ENCODE results near the gene SLC25A5.
"Not testable (repeated sequence)": the region's sequence is repeated elsewhere in the genome, so short reads cannot be mapped to it uniquely, and the experiment has no call there.

The SLC25A5 gene

DNA sequence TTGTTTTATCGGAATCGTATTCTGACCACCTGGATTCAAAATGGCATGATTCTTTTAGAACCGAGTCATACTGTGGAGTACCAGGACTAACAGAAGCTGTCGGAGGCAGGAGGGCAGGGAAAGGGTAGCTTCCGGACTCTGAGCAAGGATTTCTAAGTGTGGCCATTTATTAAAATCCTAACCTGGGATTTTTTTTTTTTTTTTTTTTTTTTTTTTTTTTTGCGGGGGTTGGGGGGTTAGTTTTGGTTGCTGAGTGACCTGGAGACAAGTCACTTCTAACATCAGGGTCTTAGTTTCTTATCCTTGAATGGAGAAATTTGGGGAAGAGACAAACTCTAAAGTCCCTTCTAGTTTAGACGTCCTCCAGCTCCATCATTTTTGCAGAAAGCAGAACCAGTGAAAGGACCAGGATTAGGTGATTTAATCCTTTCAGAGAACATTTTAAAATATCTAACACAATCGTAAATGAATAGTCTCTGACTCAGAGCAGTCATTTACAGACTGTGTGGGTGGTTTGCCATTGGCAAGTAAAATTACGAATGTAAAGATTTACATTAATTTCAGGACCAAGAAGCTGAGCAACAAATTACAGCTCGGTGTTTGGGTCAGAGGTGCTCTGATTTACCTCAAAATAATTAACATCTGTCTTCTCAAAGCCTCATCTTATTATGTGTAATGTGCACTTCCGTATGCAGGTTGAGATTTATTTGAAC, 7.3 kb downstream of the SLC25A5 start:
- in situ Hi-C loops (cut with MboI; ENCODE audit: low sequenced_read_pairs): no loop called here

DNA sequence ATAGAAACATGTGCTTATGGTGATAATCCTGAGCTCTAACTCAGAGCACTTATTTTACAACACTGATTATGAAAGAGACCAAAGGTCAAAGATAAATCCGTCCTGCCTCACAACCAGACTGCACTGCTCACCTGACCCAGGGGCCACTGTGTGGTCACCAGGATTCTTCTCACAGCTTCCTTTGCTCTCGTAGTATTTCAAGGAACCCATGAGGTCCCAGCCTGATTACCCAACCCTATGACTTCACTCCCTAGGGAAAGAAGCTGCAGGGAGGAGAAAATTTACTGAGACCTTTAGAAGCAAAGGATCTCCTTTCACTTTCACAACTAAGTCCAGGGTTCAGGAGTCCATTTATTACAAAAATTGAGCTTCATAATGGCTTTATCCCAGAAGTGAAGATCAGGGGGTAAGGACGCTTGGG, 9.6 kb downstream of the SLC25A5 start:
- in situ Hi-C loops (cut with MboI; ENCODE audit: low sequenced_read_pairs): no loop called here

DNA sequence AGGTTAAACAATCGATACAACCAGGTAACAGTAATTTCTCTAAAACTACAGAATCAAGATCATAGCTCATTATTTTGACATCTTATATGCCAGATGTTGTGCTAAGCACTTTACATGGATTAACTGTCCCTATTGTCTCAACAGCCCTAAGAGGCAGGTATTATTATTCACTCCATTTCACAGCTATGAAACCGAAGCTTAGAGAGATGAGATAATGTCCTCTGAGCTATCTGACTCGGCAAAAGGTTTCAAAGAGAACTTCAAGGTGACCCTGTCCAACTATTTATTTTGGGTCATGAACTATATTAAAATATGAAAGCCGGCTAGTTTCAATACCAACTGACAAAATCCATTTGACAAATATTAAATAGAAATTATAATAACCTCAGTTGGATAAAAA, 10.3 kb downstream of the SLC25A5 start:
- in situ Hi-C loops (cut with MboI; ENCODE audit: low sequenced_read_pairs): no loop called here

DNA sequence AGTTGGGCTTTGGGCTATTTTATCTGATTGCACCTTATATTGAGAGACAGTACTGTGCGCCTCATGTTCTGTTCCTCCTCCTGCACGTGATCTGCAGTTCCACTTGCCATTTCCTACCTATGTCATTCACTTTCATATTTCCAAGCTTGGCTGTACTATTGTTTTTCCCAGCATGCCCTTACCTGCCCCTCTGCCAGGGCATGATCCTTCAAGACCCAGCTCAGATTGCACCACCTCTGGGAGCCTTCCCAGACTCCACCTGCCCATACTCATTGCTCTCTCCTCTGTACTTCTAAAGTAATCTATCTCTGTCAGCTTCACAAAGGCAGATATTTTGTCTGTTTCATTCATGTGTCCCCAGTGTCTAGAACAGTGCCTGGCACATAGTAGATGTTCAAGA, 11.6 kb downstream of the SLC25A5 start:
- in situ Hi-C loops (cut with MboI; ENCODE audit: low sequenced_read_pairs): no loop called here

DNA sequence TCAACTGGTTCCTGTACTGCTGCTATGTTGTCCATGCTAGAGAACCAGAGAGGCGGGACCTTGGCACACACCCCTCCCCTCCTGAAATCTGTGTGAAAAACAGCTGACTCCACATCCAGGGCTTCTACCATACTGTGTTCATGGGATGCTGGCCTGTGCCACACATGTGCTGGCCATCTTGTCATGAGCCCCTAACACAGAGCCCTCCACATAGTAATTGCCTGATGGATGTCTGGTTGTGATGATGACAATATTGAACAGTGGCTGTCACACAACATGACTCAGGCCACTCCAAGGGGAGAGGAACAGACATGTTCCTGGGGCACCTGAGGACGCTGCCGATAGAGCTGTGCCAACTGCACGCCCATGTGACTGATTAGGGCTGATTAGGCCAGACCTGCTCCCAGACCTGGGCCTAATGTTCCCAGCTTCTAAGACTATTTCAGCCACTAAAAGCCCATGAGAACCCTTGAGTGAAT, 13.1 kb downstream of the SLC25A5 start:
- in situ Hi-C loops (cut with MboI; ENCODE audit: low sequenced_read_pairs): no loop called here

DNA sequence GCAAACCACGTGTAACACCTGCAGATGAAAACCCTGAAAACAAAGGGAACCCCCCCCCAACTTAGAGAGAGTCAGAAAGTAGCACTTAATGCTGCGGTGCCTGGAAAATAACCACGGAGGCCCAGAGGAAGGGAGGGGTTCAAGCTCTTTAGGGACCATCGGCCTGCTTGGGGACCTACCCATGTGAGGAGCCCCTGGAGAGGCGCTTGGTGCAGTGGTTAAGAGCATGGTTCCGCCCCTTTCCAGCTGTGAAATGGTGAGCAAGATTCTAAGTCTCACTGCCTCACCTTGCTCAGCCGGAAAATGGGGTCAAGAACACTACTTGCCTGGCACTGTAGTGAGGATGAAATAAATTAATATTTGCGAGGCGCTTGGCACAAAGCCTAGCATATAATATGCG, 13.8 kb downstream of the SLC25A5 start:
- in situ Hi-C loops (cut with MboI; ENCODE audit: low sequenced_read_pairs): no loop called here

DNA sequence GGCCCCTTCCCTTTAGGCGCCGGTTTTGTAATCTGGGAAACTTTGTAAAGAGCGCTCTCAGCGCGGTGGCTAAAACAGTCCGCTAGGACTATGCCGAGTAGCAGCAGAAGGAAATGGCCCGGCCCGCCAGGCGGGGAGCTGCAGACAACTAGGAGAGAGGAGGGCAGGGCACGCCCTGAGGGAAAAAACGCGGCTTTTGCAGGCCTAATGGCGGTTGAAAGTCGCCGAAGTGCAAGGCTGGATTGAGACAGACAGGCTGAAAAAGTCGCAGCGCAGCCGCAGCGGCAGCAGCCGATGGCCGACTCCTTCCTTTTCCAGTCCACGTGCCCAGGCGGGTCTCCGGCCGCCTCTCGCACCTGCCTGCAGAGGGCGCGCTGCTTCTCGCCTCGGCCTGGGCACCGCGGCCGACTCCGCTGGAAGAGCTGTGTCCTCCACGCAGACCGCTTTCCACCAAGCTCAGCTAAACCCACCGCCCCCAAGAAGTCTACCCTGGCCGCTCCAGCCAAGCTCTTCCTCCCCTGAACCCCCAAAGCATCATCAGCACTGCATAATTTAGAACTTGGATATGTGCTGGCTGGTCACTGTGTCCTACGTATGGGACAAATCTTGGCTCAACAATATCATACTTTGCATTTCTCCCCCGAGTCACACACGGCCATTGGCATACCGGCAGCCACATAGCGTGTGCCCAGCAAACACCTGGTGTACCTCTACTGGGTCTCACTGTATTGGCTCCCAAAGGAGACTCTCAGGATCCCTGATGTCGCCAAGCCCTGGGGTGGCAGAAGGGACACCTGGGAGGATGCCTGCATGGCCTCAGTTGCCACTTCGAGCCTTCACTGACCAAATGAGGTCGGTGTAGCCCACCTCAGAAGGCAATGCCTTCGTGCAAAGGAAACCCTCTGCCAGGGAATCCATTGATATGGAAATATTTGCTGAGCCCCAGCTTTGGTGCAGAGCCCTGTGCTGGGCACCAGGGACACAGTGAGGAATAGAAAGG, 14.5 kb downstream of the SLC25A5 start:
- in situ Hi-C loops (cut with MboI; ENCODE audit: low sequenced_read_pairs): no loop called here

DNA sequence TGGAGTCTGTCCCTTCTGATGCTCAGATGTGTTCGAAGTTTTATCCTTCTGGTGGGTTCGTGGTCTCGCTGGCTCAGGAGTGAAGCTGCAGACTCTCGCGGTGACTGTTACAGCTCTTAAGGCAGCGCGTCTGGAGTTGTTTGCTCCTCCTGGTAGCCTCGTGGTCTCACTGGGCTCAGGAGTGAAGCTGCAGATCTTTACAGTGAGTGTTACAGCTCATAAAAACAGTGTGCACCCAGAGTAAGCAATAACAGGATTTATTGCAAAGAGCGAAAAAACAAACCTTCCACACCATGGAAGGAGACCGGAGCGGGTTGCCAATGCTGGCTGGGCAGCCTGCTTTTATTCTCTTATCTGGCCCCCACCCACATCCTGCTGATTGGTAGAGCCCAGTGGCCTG, 18.5 kb downstream of the SLC25A5 start:
- in situ Hi-C loops (cut with MboI; ENCODE audit: low sequenced_read_pairs): no loop called here

DNA sequence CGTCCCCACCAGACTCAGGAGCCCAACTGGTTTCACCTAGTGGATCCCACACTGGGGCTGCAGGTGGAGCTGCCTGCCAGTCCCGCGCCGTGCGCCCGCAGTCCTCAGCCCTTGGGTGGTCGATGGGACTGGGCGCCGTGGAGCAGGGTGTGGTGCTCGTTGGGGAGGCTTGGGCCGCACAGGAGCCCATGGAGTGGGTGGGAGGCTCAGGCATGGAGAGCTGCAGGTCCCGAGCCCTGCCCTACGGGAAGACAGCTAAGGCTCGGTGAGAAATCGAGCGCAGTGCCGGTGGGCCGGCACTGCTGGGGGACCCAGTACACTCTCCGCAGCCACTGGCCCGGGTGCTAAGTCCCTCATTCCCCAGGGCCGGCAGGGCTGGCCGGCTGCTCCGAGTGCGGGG, 19.5 kb downstream of the SLC25A5 start:
- in situ Hi-C loops (cut with MboI; ENCODE audit: low sequenced_read_pairs): not testable (repeated sequence)

DNA sequence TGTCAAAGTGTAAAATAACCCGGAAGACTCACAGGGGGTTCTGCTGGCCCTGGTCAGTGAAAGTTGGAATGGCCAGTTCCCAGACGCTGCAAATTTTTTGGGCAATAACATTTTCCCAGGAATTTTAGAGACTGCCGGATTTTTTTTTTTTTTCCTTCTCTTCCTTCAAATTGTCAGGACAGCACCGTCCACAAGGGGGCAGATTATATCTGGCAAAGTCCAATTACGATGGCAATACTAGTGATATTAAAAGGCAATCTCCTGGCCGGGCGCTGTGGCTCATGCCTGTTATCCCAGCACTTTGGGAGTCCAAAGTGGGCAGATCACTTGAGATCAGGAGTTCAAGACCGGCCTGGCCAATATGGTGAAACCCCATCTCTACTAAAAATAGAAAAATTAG, 20.5 kb downstream of the SLC25A5 start:
- in situ Hi-C loops (cut with MboI; ENCODE audit: low sequenced_read_pairs): no loop called here

DNA sequence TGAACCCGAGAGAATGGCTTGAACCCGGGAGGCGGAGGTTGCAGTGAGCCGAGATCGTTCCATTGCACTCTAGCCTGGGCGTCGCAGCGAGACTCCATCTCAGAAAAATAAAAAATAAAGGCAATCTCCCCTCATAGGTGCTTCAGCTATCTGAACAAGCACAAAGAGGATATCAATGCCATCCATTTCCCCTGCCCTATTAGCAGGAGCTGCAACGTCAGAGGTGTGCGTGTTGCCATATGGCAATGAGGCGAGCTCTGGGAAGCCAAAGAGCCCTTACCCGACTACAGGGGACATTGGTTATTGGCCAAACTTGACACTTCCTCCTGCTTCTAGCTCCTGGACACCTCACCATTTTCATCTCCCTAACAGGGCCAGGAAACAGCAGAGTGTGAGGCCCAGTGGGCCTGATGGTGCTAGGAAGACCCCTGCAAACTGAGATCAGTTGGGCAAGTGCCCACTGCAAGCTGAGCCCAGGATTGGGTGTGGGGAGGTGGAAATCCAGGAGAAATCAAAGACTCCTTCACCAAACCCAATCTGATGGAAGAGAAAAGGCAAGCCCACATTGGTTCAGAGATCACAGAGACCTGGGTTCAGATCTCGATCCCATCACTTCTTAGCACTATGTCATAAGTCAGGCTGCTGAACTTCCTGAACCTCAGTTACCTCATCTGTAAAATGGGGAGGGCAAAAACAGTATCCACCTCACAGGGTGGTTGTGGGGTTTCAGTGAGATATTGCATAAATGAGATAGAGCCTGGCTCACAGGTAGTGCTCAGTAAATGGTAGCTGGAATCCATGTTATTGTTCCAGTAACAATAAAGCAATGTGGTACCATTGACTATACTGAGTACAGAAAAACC, 21.2 kb downstream of the SLC25A5 start:
- in situ Hi-C loops (cut with MboI; ENCODE audit: low sequenced_read_pairs): no loop called here

DNA sequence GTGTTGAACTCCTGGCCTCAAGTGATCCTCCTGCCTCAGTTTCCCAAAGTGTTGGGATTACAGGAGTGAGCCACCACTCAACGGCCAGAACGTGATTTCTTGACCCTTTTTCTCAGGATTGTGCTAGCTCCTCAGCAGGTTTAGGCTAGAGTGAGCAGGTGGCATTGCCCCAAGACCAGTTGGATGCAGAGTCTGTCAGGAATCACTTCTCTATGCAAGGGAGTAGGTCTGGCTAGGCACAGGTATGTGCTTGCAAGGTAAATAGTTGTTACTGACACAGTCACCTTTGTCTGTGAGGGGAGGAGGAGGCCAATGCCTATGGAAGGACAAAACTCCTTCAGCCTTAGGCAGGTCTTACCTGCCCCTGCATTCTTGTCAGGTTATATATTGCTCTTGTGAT, 24.2 kb downstream of the SLC25A5 start:
- in situ Hi-C loops (cut with MboI; ENCODE audit: low sequenced_read_pairs): no loop called here

DNA sequence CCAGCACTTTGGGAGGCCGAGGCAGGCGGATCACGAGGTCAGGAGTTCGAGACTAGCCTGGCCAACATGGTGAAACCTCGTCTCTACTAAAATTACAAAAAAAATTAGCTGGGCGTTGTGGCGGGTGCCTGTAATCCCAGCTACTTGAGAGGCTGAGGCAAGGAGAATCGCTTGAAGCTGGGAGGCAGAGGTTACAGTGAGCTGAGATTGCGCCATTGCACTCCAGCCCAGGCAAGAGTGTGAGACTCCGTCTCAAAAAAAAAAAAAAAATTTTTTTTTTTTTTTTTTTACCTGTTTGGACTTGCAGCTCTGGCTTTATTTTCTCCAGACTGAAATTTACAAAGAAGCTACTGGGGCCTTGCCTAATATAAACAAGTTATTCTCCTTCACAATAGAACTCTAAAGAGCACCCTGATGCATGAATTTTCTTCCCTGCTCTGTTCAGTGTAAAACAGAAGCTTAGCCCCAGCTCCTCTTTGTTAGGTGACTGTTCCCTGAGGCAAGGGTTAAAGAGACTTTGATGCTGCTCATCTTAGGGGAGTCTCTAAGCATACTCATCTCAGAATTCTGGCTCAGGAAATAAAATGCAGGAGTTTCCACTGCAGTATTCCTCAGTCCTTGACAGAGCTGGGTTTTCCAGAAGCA, 25.7 kb downstream of the SLC25A5 start:
- in situ Hi-C loops (cut with MboI; ENCODE audit: low sequenced_read_pairs): not testable (repeated sequence)

DNA sequence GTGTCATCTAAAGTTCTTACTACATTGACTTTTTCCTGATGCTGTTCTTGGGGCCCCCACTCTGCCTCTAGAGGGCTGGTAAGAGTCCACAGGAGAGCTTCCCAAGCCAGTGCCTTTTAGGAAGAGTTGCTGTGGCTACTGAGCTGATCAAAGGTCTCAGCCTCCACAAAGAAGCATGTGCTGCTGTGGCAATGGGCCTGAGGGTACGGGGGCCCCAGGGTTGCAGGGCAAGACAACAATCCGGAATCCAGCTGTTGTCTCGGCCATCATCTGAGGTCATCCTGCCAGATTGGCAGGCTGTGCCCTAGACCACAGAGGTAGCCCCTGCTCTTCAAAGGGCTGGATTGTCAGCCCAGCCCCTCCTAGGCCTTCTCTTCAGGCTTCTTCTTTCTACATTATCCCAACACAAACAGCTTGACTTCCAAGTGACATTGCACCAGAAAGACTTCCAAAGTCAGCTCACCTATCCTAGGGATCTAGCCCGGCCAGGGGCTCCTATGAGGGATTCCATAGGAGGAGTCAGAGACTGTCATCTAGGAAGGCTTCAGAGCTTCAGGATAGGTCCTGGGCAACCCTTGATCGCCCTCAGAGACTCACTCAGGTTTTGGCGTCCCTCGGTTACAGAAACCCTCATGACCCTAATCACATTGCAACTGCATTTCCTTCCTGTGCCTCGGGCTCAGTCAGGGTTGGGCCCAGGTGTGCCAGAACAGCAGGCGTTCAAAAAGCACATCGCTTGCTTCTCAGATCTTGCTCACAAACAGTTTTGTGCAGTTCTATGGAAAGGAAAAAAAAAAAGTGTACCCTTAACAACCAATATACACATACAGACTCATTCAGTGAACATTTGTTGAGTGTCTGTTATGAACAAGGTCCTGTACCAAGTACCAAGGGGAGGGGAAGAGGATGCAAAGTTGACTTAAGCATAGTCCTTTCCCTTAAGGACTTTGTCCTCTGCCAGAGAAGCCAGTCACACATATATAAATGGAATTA, 27.8 kb downstream of the SLC25A5 start:
- in situ Hi-C loops (cut with MboI; ENCODE audit: low sequenced_read_pairs): no loop called here

DNA sequence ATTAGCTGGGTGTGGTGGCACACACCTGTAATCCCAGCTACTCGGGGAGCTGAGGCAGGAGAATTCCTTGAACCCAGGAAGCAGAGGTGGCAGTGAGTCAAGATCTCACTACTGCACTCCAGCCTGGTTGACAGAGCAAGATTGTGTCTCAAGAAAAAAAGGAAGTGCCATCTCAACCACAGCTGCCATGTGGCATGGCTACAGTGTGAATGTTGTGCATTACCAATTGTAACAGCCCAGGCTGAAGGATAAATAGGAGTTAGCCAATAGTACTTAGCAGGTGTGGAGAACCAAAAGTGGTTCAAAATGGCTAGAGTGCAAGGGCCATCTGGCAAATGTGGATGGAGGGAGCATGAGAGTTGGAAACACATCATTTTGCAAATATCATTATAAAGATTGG, 28.9 kb downstream of the SLC25A5 start:
- in situ Hi-C loops (cut with MboI; ENCODE audit: low sequenced_read_pairs): no loop called here

DNA sequence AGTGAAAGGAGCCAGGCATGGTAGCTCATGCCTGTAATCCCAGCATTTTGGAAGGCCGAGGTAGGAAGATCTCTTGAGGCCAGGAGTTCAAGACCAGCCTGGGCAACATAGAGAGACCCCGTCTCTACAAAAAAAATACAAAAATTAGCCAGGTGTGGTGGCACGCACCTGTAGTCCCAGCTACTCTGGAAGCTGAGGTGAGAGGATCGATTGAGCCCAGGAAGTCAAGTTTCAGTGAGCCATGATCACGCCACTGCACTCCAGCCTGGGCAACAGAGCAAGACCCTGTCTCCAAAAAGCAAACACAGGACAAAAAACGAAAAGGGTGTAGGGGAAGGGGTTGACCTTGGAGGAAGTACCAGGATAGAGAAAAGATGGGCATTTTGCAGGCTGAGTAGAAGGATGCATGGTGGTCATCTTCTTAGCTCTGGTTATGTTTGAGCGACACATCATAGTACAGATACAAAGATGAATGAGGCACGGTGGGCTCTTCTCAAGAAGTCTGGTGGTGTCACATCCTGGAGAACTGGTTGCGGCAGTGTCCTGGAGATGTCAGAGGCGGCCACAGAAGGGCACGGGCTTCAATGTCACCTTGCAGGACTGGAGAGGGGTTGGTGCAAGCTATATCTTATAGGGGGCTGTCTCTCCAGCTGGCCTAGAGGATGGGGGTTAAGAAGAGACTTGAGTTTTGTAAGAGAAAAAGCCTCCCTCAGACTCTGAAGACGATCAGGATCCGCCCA, 32.0 kb downstream of the SLC25A5 start:
- in situ Hi-C loops (cut with MboI; ENCODE audit: low sequenced_read_pairs): no loop called here

DNA sequence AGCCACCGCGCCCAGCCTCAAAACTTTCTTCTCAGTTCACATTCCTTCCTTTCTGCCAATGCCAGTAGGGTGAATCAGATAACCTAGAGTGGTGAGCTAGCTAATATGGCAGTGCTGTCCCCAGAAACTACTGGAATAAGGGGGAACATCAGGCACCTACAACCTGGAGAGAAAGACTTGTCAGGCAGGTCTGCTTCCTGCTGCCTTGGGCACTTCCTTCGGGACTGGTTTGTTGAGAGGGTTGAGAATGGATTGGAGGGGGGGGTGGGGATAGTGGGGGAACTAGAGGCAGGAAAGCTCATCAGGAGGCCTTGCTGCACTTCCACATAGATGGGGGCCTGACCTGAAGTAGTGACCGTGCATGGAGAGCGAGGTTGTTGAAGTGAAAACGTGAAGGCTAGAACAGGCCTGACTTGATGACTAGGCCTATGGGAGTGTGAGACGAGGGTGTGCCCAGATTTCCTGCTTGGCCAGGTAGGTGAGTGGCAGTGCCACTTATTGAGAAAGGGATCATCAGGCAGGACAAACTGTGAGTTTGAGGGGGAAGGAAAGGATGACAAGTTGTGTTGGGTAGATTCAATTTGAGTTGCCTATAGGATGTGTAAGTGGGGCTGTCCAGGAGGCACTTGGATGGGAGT, 33.4 kb downstream of the SLC25A5 start:
- in situ Hi-C loops (cut with MboI; ENCODE audit: low sequenced_read_pairs): no loop called here

Measured in hTERT RPE-1 (cell line).